ENCODE data around the gene YIF1A. TPM values are rescaled to one million over a fixed set of nuclear protein-coding genes. Genes with fewer than 3 reads are reported as not detected.
"Not testable (repeated sequence)": the region's sequence is repeated elsewhere in the genome, so short reads cannot be mapped to it uniquely, and the experiment has no call there.

The YIF1A gene
- total RNA-seq, 1 donor: 187 TPM

GRCh38 chr11:66323684-66324083, 34.7 kb upstream of the YIF1A start:
- DNase-seq (ENCODE audit: low read depth): no peak
- no peak overlapping the region for H3K4me3 ChIP-seq (ENCODE audit: low read depth, low read length)
- TF ChIP-seq CTCF (IDR thresholded peaks at IDR 0.05; ENCODE audit: insufficient read depth, low read depth, low read length): no peak

- no peak for TF ChIP-seq CTCF (IDR thresholded peaks at IDR 0.05; ENCODE audit: insufficient read depth, low read depth, low read length)
- no peak overlapping the region for H3K4me3 ChIP-seq (ENCODE audit: low read depth, low read length)
- peak; percentile 81 for DNase-seq (ENCODE audit: low read depth)
Observed at GRCh38 chr11:66322732-66323427, 33.9 kb upstream of the YIF1A start.

GRCh38 chr11:66321606-66322005, 32.7 kb upstream of the YIF1A start:
- H3K4me3 ChIP-seq (ENCODE audit: low read depth, low read length): no peak overlapping the region
- no peak for DNase-seq (ENCODE audit: low read depth)
- TF ChIP-seq CTCF (IDR thresholded peaks at IDR 0.05; ENCODE audit: insufficient read depth, low read depth, low read length): no peak

- not testable (repeated sequence) for DNase-seq (ENCODE audit: low read depth); H3K4me3 ChIP-seq (ENCODE audit: low read depth, low read length)
Observed at GRCh38 chr11:66320748-66321147, 31.8 kb upstream of the YIF1A start.

DNA sequence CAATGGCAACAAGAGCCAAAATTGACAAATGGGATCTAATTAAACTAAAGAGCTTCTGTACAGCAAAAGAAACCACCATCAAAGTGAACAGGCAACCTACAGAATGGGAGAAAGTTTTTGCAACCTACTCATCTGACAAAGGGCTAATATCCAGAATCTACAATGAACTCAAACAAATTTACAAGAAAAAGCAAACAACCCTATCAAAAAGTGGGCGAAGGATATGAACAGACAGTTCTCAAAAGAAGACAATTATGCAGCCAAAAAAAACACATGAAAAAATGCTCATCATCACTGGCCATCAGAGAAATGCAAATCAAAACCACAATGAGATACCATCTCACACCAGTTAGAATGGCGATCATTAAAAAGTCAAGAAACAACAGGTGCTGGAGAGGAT, 31.3 kb upstream of the YIF1A start:
- DNase-seq (ENCODE audit: low read depth); H3K4me3 ChIP-seq (ENCODE audit: low read depth, low read length): not testable (repeated sequence)

DNA sequence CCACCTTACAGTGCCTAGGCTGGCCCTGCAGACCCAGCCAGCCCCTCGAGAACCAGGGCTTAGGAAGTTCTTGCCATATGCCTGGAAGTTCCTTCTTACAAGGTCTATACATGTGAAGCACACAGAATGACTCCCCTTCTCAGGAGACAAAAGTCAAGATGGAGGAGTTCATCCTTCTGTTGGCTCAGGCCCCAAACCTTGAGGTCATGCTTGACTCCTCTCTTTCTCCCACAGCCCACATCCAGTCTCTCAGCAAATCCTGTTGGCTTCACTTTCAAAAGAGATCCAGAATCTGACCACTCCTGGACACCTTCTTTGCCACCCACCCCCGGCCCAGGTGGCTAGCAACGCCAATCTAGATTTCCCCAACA, 29.6 kb upstream of the YIF1A start:
- H3K4me3 ChIP-seq (ENCODE audit: low read depth, low read length): no peak overlapping the region
- DNase-seq (ENCODE audit: low read depth): no peak
- no peak for TF ChIP-seq CTCF (IDR thresholded peaks at IDR 0.05; ENCODE audit: insufficient read depth, low read depth, low read length)

GRCh38 chr11:66317723-66318599, 29.0 kb upstream of the YIF1A start:
- H3K4me3 ChIP-seq (ENCODE audit: low read depth, low read length): no peak overlapping the region
- no peak for TF ChIP-seq CTCF (IDR thresholded peaks at IDR 0.05; ENCODE audit: insufficient read depth, low read depth, low read length)
- DNase-seq (ENCODE audit: low read depth): peak; percentile 99
